Stomach (tissue), 19 donors: Measurements from ENCODE around the gene TBPL2. TPM values are rescaled to one million over a fixed set of nuclear protein-coding genes. Genes with fewer than 3 reads are reported as not detected.

Experiments used
- DNase-seq, 2 donors: peaks; one replicate each; pipeline versions ENCODE4 v3.0.0 to v3.0.0-alpha.2; 2013 to 2019
- H3K27ac ChIP-seq, 5 donors: fragments of 200-600 bp in 4 of 5; sonication (generic) in 4 of 5; one replicate each; pipeline ENCODE4 v1.5.1; 2013 to 2019; ENCODE audit warnings: mild to moderate bottlenecking in 1 of 5, moderate library complexity in 1 of 5
- H3K27me3 ChIP-seq, 3 donors: fragments of 200-600 bp; sonication (generic); one replicate each; pipeline ENCODE4 v1.5.1; 2017 to 2019; ENCODE audit warnings: mixed run types in 1 of 3
- H3K36me3 ChIP-seq, 4 donors: fragments of 200-600 bp; sonication (generic); 1 replicate in 3 of 4; 2 replicates in 1 of 4; pipeline ENCODE4 v1.5.1; 2016 to 2019
- H3K4me1 ChIP-seq, 4 donors: fragments of 200-600 bp; sonication (generic); one replicate each; pipeline ENCODE4 v1.5.1; 2016 to 2019
- H3K4me3 ChIP-seq, 4 donors: fragments of 200-600 bp; sonication (generic) in 3 of 4; one replicate each; pipeline ENCODE4 v1.5.1; 2016 to 2019; ENCODE audit warnings: mild to moderate bottlenecking in 1 of 4
- H3K9me3 ChIP-seq, 4 donors: fragments of 200-600 bp; sonication (generic); one replicate each; pipeline ENCODE4 v1.5.1; 2016 to 2019
- CTCF ChIP-seq, 7 experiments: fragments of 450-650 bp in 4 of 7; fragments of 200-600 bp in 3 of 7; sonication (generic) in 3 of 7; IDR thresholded peaks; one replicate each; pipeline ENCODE4 v1.5.1; 2016 to 2019; ENCODE audit warnings: antibody characterized with exemption in 7 of 7, control low read depth in 2 of 7, mild to moderate bottlenecking in 1 of 7
- EP300 ChIP-seq: sonication (generic); formaldehyde crosslinking; IDR thresholded peaks from one replicate; pipeline ENCODE4 v1.6.1; 2017; ENCODE audit warnings: antibody characterized with exemption
- POLR2A ChIP-seq, 4 donors: fragments of 450-650 bp; IDR thresholded peaks; one replicate each; pipeline ENCODE4 v1.6.1; 2016; ENCODE audit warnings: antibody characterized with exemption in 4 of 4, control low read depth in 2 of 4, mild to moderate bottlenecking in 1 of 4, moderate library complexity in 1 of 4
- POLR2AphosphoS5 ChIP-seq, 3 donors: sonication (generic); formaldehyde crosslinking; IDR thresholded peaks; one replicate each; pipeline ENCODE4 v1.6.1; 2016; ENCODE audit warnings: antibody characterized with exemption in 3 of 3
- WGBS, 5 donors: extraction: QIAGEN DNeasy Blood & Tissue Kit in 3 of 5; methylation state at CpG; one replicate each; pipeline versions ENCODE4 v1.1.5 to v1.1.7; 2013 to 2018; 5-methylcytosine and 5-hydroxymethylcytosine counted together
- intact Hi-C: fragments of 100-400 bp; cut with DNase I; formaldehyde crosslinking; loops from one replicate; pipeline ENCODE4 v1.15.1; 2023; ENCODE audit warnings: low total_unique reads
- long read RNA-seq, 10 donors: transcript quantifications; one replicate each; lab custom pipeline, GENCODE V29; 2026
- polyA plus RNA-seq, 3 donors: library from polyadenylated mRNA; stranded (reverse); fragments of 200-250 nt; gene quantifications; one replicate each; pipeline ENCODE4 v1.2.3, GENCODE V29; 2013
- total RNA-seq, 5 donors: library from RNA; depleted of rRNA; stranded (reverse); fragments of >200 nt; gene quantifications; one replicate each; pipeline versions ENCODE4 v1.1.0 to v1.2.3, GENCODE V29; 2014 to 2016
- donor health status: healthy with polysubstance abuse.
- donor health status: Bipolar disorder and iron deficiency.
- donor health status: healthy.

The TBPL2 gene
- not detected for total RNA-seq
- polyA plus RNA-seq: not detected
- long read RNA-seq, donor 1: 0 reads
- long read RNA-seq, donor 2: 0 reads
- long read RNA-seq, donor 3: 0 reads
- long read RNA-seq, donor 4: 0 reads
- long read RNA-seq, donor 5: 0 reads
- long read RNA-seq, donor 6: 0 reads
- long read RNA-seq, donor 7: 0 reads
- long read RNA-seq, donor 8: 0 reads
- long read RNA-seq, donor 9: 0 reads
- long read RNA-seq, donor 10: 0 reads

GRCh38 chr14:55440385-55440784 is at the start of gene TBPL2:
Gene TBPL2, minus strand, starts transcription at chr14:55440616. Its CDS starts 167 bp downstream, at chr14:55440449.
- intact Hi-C loops: loop anchor here (10.0 kb wide), 1 partner anchor 1034 kb away; no protein-coding TSS in a partner anchor
- Histone ChIP-seq H3K4me1 (no peaks in the 10 kb centered on the region), H3K27me3 (peaks cover 0 to 29% (median 6%) of the 10 kb centered on the region in 3 donors), H3K4me3 (no peak within 1 kb of the TSS), H3K36me3 (no peaks in the 10 kb centered on the region), H3K9me3 (no peaks in the 10 kb centered on the region), H3K27ac (no peak within 1 kb of the TSS)
- TF ChIP-seq POLR2AphosphoS5 (IDR thresholded peaks at IDR 0.05) (no peak), POLR2A (IDR thresholded peaks at IDR 0.05) (no peak), EP300 (no peak), CTCF (IDR thresholded peaks at IDR 0.05) (no peak)
- WGBS, 5 donors: 33 to 44% (median 40%) methylated on average over 19 to 29 of the region's 29 CpGs
- DNase-seq: no peak

- no peaks in the 10 kb centered on the region for H3K36me3 ChIP-seq
- DNase-seq: no peak
- H3K4me3 ChIP-seq: no peak overlapping the region
- no peaks in the 10 kb centered on the region for H3K9me3 ChIP-seq
- TF ChIP-seq CTCF (IDR thresholded peaks at IDR 0.05): no peak
- no peak for TF ChIP-seq EP300
- no peak for TF ChIP-seq POLR2A (IDR thresholded peaks at IDR 0.05)
- no peak for TF ChIP-seq POLR2AphosphoS5 (IDR thresholded peaks at IDR 0.05)
- no peak overlapping the region for H3K27ac ChIP-seq
- no peaks in the 10 kb centered on the region for H3K27me3 ChIP-seq
- intact Hi-C loops: no loop called here
- WGBS, 5 donors: 45 to 52% (median 51%) methylated on average over 4 of the region's 4 CpGs
- no peaks in the 10 kb centered on the region for H3K4me1 ChIP-seq
Measured at GRCh38 chr14:55488204-55488603, 47.8 kb upstream of the TBPL2 start.

- no peak overlapping the region for H3K4me3 ChIP-seq
- intact Hi-C loops: no loop called here
- WGBS, 5 donors: 62 to 83% (median 68%) methylated on average over 4 of the region's 4 CpGs
- H3K27me3 ChIP-seq: no peaks in the 10 kb centered on the region
- H3K36me3 ChIP-seq: no peaks in the 10 kb centered on the region
- H3K4me1 ChIP-seq: no peaks in the 10 kb centered on the region
- no peaks in the 10 kb centered on the region for H3K9me3 ChIP-seq
- TF ChIP-seq CTCF (IDR thresholded peaks at IDR 0.05) (no peak), POLR2A (IDR thresholded peaks at IDR 0.05) (no peak), POLR2AphosphoS5 (IDR thresholded peaks at IDR 0.05) (no peak), EP300 (no peak)
- no peak for DNase-seq
- no peak overlapping the region for H3K27ac ChIP-seq
Measured at GRCh38 chr14:55482936-55483605, 42.7 kb upstream of the TBPL2 start.

- Histone ChIP-seq H3K9me3 (no peaks in the 10 kb centered on the region), H3K36me3 (no peaks in the 10 kb centered on the region), H3K4me3 (no peak overlapping the region), H3K27ac (no peak overlapping the region), H3K4me1 (no peaks in the 10 kb centered on the region), H3K27me3 (no peaks in the 10 kb centered on the region)
- 84 to 92% (median 89%) methylated on average over 5 of the region's 5 CpGs for WGBS, 5 donors
- intact Hi-C loops: no loop called here
- no peak for TF ChIP-seq POLR2A (IDR thresholded peaks at IDR 0.05)
- TF ChIP-seq CTCF (IDR thresholded peaks at IDR 0.05): no peak
- TF ChIP-seq EP300: no peak
- TF ChIP-seq POLR2AphosphoS5 (IDR thresholded peaks at IDR 0.05): no peak
- DNase-seq: no peak
Measured at GRCh38 chr14:55481769-55482168, 41.4 kb upstream of the TBPL2 start.
